HCT116 (cell line): Measurements from ENCODE around the gene ZFAND6. TPM values are rescaled to one million over a fixed set of nuclear protein-coding genes. Genes with fewer than 3 reads are reported as not detected.

Source experiments
- ATAC-seq: fragments of 200-7000 bp; cut with Tn5 transposase; 2 replicates; pipeline ENCODE4 v1.9.1; 2020; ENCODE audit warnings: mild to moderate bottlenecking, moderate library complexity
- BruUV-seq: library from RNA; stranded (reverse); fragments of 400-500 nt; replicated peaks from 2 replicates; lab custom pipeline; 2021; lab: Mats Ljungman, UMichigan
- CTCF ChIA-PET: fragments of 300-600 bp; sonication (Branson Sonifier 250); formaldehyde crosslinking; loops from one replicate; lab custom pipeline; 2021; ENCODE audit warnings: antibody characterized with exemption; lab: Charles Lee
- POLR2A ChIA-PET: fragments of 300-600, 350-600 bp; sonication (Branson Sonifier 250); formaldehyde crosslinking; loops from one replicate; lab custom pipeline; 2021; ENCODE audit warnings: antibody characterized with exemption; lab: Charles Lee
- RAD21 ChIA-PET, 2 experiments: fragments of 300-600 bp; sonication (Branson Sonifier 250); formaldehyde crosslinking; loops; one replicate each; lab custom pipeline; 2023; ENCODE audit warnings: low total read pairs in 2 of 2; ENCODE audit not compliant: uncharacterized antibody in 2 of 2, unreplicated experiment in 2 of 2, low non-redundant PET in 1 of 2; lab: Charles Lee
- DNase-seq: peaks from one replicate; pipeline ENCODE4 v3.0.0-alpha.2; 2010; ENCODE audit warnings: low read depth, low spot score
- H2AFZ ChIP-seq: fragments of 200-600 bp; shearing (Covaris generic), sonication (generic); 2 replicates; pipeline ENCODE4 v1.6.1; 2017; ENCODE audit warnings: low read depth, mixed run types, mixed read lengths, antibody characterized with exemption, low read length; ENCODE audit not compliant: poor library complexity, severe bottlenecking
- H3K27ac ChIP-seq: 2 replicates; pipeline ENCODE4 v1.5.1; 2012; ENCODE audit warnings: low read depth, low read length
- H3K27me3 ChIP-seq: fragments of 200-600 bp; sonication (generic); 2 replicates; pipeline ENCODE4 v1.6.1; 2016; ENCODE audit warnings: mixed run types, low read length, mixed read lengths; ENCODE audit not compliant: insufficient read depth
- H3K36me3 ChIP-seq, 2 experiments: fragments of 200-500 bp in 1 of 2; fragments of 200-600 bp in 1 of 2; sonication (Bioruptor generic) in 1 of 2; sonication (generic) in 1 of 2; 2 replicates each; pipeline versions ENCODE4 v1.5.1 to v1.6.1; 2014 to 2016; ENCODE audit warnings: low read length in 2 of 2, inconsistent platforms in 1 of 2, mixed read lengths in 1 of 2, mixed run types in 1 of 2; ENCODE audit not compliant: insufficient read depth in 2 of 2, control insufficient read depth in 1 of 2
- H3K4me1 ChIP-seq, 2 experiments: fragments of 200-600 bp in 1 of 2; sonication (generic) in 1 of 2; 2 replicates each; pipeline versions ENCODE4 v1.5.1 to v1.6.1; 2012 to 2017; ENCODE audit warnings: low read length in 2 of 2, inconsistent platforms in 1 of 2, mild to moderate bottlenecking in 1 of 2, mixed read lengths in 1 of 2, mixed run types in 1 of 2, moderate library complexity in 1 of 2; ENCODE audit not compliant: insufficient read depth in 2 of 2, control insufficient read depth in 1 of 2
- H3K4me2 ChIP-seq: fragments of 200-600 bp; sonication (generic); 2 replicates; pipeline ENCODE4 v1.6.1; 2017; ENCODE audit warnings: mixed run types, low read length, mixed read lengths
- H3K4me3 ChIP-seq, 2 experiments: fragments of 200-600 bp in 1 of 2; sonication (generic) in 1 of 2; replicated peaks in 1 of 2; 2 replicates each; pipeline ENCODE4 v1.5.1; 2011 to 2016; ENCODE audit warnings: low read length in 2 of 2, control low read depth in 1 of 2, low read depth in 1 of 2, mild to moderate bottlenecking in 1 of 2, mixed read lengths in 1 of 2, mixed run types in 1 of 2
- H3K79me2 ChIP-seq: fragments of 200-600 bp; sonication (generic); 2 replicates; pipeline ENCODE4 v1.6.1; 2017; ENCODE audit warnings: mild to moderate bottlenecking, mixed run types, low read length, moderate library complexity, mixed read lengths; ENCODE audit not compliant: insufficient read depth
- H3K9ac ChIP-seq: fragments of 200-600 bp; sonication (generic); 2 replicates; pipeline ENCODE4 v1.6.1; 2016; ENCODE audit warnings: low read length, mixed read lengths
- H3K9me2 ChIP-seq: fragments of 200-600 bp; sonication (generic), shearing (Covaris generic); 2 replicates; pipeline ENCODE4 v1.6.1; 2017; ENCODE audit warnings: mixed run types, mild to moderate bottlenecking, moderate library complexity; ENCODE audit not compliant: insufficient read depth
- H3K9me3 ChIP-seq, 2 experiments: fragments of 200-500 bp in 1 of 2; fragments of 200-600 bp in 1 of 2; sonication (Bioruptor generic) in 1 of 2; sonication (generic) in 1 of 2; 2 replicates each; pipeline ENCODE4 v1.6.1; 2014 to 2017; ENCODE audit warnings: low read length in 2 of 2, mixed read lengths in 2 of 2, inconsistent platforms in 1 of 2, low read depth in 1 of 2, mild to moderate bottlenecking in 1 of 2, mixed run types in 1 of 2, moderate library complexity in 1 of 2; ENCODE audit not compliant: control insufficient read depth in 1 of 2, insufficient read depth in 1 of 2
- H4K20me1 ChIP-seq: fragments of 200-600 bp; sonication (generic), shearing (Covaris generic); 2 replicates; pipeline ENCODE4 v1.6.1; 2017; ENCODE audit warnings: mixed run types, mild to moderate bottlenecking, moderate library complexity; ENCODE audit not compliant: insufficient read depth
- ATF3 ChIP-seq: IDR thresholded peaks from 2 replicates; pipeline ENCODE4 v1.6.1; 2012
- CBX3 ChIP-seq: IDR thresholded peaks from 2 replicates; pipeline ENCODE4 v1.6.1; 2012; ENCODE audit warnings: low read depth
- CTCF ChIP-seq, 3 experiments: fragments of 200-600 bp in 1 of 3; sonication (generic) in 1 of 3; IDR thresholded peaks in 2 of 3; conservative IDR thresholded peaks in 1 of 3; 2 replicates each; pipeline ENCODE4 v1.5.1; 2012 to 2017; ENCODE audit warnings: low read depth in 2 of 3, low read length in 2 of 3, antibody characterized with exemption in 1 of 3, borderline replicate concordance in 1 of 3, control low read depth in 1 of 3, mild to moderate bottlenecking in 1 of 3, mixed read lengths in 1 of 3, mixed run types in 1 of 3, moderate library complexity in 1 of 3; ENCODE audit not compliant: insufficient read depth in 1 of 3
- EGR1 ChIP-seq: IDR thresholded peaks from 2 replicates; pipeline ENCODE4 v1.6.1; 2012; ENCODE audit warnings: low read depth
- MAX ChIP-seq: IDR thresholded peaks from 2 replicates; pipeline ENCODE4 v1.6.1; 2012
- POLR2AphosphoS5 ChIP-seq: IDR thresholded peaks from 2 replicates; pipeline ENCODE4 v1.6.1; 2011; ENCODE audit warnings: mild to moderate bottlenecking, low read depth, low read length, moderate library complexity
- SIN3A ChIP-seq: IDR thresholded peaks from 2 replicates; pipeline ENCODE4 v1.6.1; 2012; ENCODE audit warnings: low read depth
- YY1 ChIP-seq: IDR thresholded peaks from 2 replicates; pipeline ENCODE4 v1.6.1; 2011; ENCODE audit warnings: low read length, low read depth, moderate library complexity, mild to moderate bottlenecking; ENCODE audit not compliant: insufficient replicate concordance; ENCODE audit errors: extremely low read depth
- ZFX ChIP-seq: fragments of 450-650 bp; IDR thresholded peaks from 2 replicates; pipeline ENCODE4 v1.6.1; 2017
- ZNF274 ChIP-seq: fragments of 200-500 bp; sonication (Bioruptor generic); IDR thresholded peaks from 2 replicates; pipeline ENCODE4 v1.6.1; 2014; ENCODE audit warnings: mild to moderate bottlenecking, low read depth, low read length, inconsistent platforms
- intact Hi-C: fragments of 100-400 bp; cut with micrococcal nuclease; formaldehyde crosslinking; loops from 2 replicates; pipeline ENCODE4 v1.10.0; 2022
- total RNA-seq: library from RNA; stranded (reverse); gene quantifications from one replicate; pipeline ENCODE4 v1.2.1, GENCODE V29; 2021; ENCODE audit not compliant: unreplicated experiment
- TF ChIP-seq, protein P1 (sequence below): IDR thresholded peaks from 2 replicates; pipeline ENCODE4 v1.6.1; 2011; ENCODE audit warnings: mild to moderate bottlenecking, low read length, moderate library complexity; ENCODE audit not compliant: insufficient replicate concordance; ENCODE audit errors: extremely low read depth

Gene ZFAND6
- total RNA-seq, 1 experiment from 2014 or later, result 51.3 TPM

GRCh38 chr15:80174017-80174746 lies 114.7 kb downstream of the ZFAND6 start:
- Histone ChIP-seq H3K9me2 (no peaks in the 10 kb centered on the region), H2AFZ (no peak overlapping the region), H3K79me2 (no peaks in the 10 kb centered on the region), H3K27ac (no peak overlapping the region), H3K9ac (no peak overlapping the region), H3K27me3 (no peaks in the 10 kb centered on the region), H3K9me3 (no peaks in the 10 kb centered on the region), H3K4me1 (peaks cover 0 to 6% of the 10 kb centered on the region in 2 experiments; a peak in 2 of 4 replicates), H3K4me2 (no peak overlapping the region), H4K20me1 (no peaks in the 10 kb centered on the region), H3K36me3 (no peaks in the 10 kb centered on the region), H3K4me3 (no peak overlapping the region)
- RAD21 ChIA-PET, result no interaction called here
- DNase-seq, result no peak
- no TSS peak for BruUV-seq
- TF ChIP-seq ZFX, result no peak
- TF ChIP-seq EGR1, result no peak
- no peak for TF ChIP-seq CTCF (IDR thresholded peaks at IDR 0.05 in 2 of 3, conservative IDR thresholded peaks at IDR 0.05 in 1 of 3; ENCODE audit: borderline replicate concordance in 1 of 3, insufficient read depth in 1 of 3, low read depth in 2 of 3, low read length in 2 of 3)
- no peak for TF ChIP-seq POLR2AphosphoS5
- TF ChIP-seq SIN3A, result no peak
- no peak for TF ChIP-seq CBX3
- TF ChIP-seq, protein P1, sequence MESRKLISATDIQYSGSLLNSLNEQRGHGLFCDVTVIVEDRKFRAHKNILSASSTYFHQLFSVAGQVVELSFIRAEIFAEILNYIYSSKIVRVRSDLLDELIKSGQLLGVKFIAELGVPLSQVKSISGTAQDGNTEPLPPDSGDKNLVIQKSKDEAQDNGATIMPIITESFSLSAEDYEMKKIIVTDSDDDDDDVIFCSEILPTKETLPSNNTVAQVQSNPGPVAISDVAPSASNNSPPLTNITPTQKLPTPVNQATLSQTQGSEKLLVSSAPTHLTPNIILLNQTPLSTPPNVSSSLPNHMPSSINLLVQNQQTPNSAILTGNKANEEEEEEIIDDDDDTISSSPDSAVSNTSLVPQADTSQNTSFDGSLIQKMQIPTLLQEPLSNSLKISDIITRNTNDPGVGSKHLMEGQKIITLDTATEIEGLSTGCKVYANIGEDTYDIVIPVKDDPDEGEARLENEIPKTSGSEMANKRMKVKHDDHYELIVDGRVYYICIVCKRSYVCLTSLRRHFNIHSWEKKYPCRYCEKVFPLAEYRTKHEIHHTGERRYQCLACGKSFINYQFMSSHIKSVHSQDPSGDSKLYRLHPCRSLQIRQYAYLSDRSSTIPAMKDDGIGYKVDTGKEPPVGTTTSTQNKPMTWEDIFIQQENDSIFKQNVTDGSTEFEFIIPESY, result no peak
- TF ChIP-seq ATF3, result no peak
- TF ChIP-seq MAX, result no peak
- TF ChIP-seq ZNF274, result no peak
- no peak for TF ChIP-seq YY1
- no peak for ATAC-seq
- intact Hi-C loops, result loop anchor here (5.0 to 10.0 kb wide), 4 partner anchors 279 to 792 kb away; partner anchors contain the start of gene MTHFS
- CTCF ChIA-PET, result interaction anchor here (0.7 to 2.1 kb wide), 4 partner anchors 406 to 834 kb away, joined by 4 to 6 read pairs (median 5); no protein-coding TSS in a partner anchor
- POLR2A ChIA-PET, result no interaction called here
